Sciatic nerve (tissue), 2 donors: ENCODE results near the gene EPS8L2. TPM values are rescaled to one million over a fixed set of nuclear protein-coding genes. Genes with fewer than 3 reads are reported as not detected.
A peak's percentile ranks its signal among the peaks of the same experiment; 100 is the strongest.

Experiments
- ATAC-seq: fragments of 200-7000 bp; cut with Tn5 transposase; one replicate; pipeline ENCODE4 v1.9.1; 2020; ENCODE audit warnings: mild to moderate bottlenecking, moderate library complexity
- DNase-seq: peaks from one replicate; pipeline ENCODE4 v3.0.0-alpha.2; 2020; ENCODE audit warnings: low spot score
- intact Hi-C: fragments of 100-400 bp; cut with DNase I; formaldehyde crosslinking; loops from one replicate; pipeline ENCODE4 v1.14.2; 2022
- total RNA-seq: library from RNA; stranded (reverse); fragmentation: NEBNext Ultra II Directional; extraction: Animal tissue kit (Norgen Biotek cat#: 25700); gene quantifications from one replicate; pipeline ENCODE4 v1.2.1, GENCODE V29; 2021
- donor health status: DM: no; HTN: no; CAD: no.
- donor health status: DM: no; HTN: no; CAD: no.

The EPS8L2 gene
- 24.9 TPM for total RNA-seq

- intact Hi-C loops, result no loop called here
- DNase-seq (no peak), ATAC-seq (peak; percentile 7)
Observed at GRCh38 chr11:705646-706438, at the start of gene EPS8L2. Gene EPS8L2 (plus strand): TSS chr11:706231. CDS start chr11:709408, 3,177 bp downstream.

- ATAC-seq (no peak), DNase-seq (no peak)
- intact Hi-C loops, result no loop called here
Observed at GRCh38 chr11:656426-656825, 49.6 kb upstream of the EPS8L2 start.

GRCh38 chr11:656866-657265 is 49.2 kb upstream of the EPS8L2 start:
- DNase-seq (no peak), ATAC-seq (no peak)
- intact Hi-C loops, result no loop called here

DNA sequence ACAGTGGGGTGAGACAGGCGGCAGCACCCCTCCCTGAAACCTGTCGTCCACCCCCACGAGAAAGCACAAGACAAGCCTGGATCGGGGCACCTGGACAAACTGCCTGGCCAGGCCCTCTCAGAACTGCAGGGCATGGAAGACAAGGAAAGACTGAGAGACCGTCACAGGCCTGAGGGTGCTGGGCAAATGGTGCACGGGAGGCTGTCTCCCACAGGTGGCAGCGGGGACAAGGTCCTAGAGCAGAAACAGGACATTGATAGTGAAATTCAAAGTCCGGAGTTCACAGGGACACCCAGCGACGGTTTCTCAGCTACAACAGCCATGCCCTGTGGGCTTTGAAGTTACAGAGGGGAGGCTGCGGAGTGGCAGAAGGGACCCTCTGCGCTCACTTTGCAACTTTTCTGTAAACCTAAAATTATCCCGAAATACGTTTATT is 48.3 kb upstream of the EPS8L2 start:
- DNase-seq (no peak), ATAC-seq (no peak)
- intact Hi-C loops, result no loop called here

- intact Hi-C loops, result loop anchor here (10.0 kb wide), 1 partner anchor 135 kb away; the partner anchor contains the start of genes CEND1 and SLC25A22
- ATAC-seq (no peak), DNase-seq (no peak)
Observed at GRCh38 chr11:659532-660085, 46.4 kb upstream of the EPS8L2 start.

DNA sequence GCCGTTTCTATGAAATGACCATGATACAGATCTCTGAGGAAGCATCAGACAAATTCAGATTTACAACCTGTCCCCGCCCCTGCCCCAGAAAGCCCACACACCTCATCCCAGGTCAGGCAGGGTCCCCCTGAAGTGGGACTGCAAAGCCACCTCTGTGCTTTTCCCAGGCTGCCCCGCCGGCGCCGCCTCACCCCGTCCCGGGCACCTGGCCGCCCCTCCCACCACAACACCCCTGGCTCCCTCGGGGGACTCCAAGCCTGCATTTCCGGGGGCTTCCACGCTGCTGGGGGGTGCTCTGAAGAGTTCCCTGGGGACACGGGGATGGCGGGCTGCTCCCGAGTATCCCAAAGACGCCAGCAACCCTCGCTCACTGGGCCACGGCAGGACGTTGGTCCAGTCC is 45.8 kb upstream of the EPS8L2 start:
- ATAC-seq (no peak), DNase-seq (no peak)
- intact Hi-C loops, result loop anchor here (10.0 kb wide), 1 partner anchor 135 kb away; the partner anchor contains the start of genes CEND1 and SLC25A22

GRCh38 chr11:660681-661444 is 45.2 kb upstream of the EPS8L2 start:
- intact Hi-C loops, result loop anchor here (10.0 kb wide), 1 partner anchor 134 kb away; the partner anchor contains the start of genes CEND1 and SLC25A22
- ATAC-seq (no peak), DNase-seq (no peak)

GRCh38 chr11:662689-663274 is 43.2 kb upstream of the EPS8L2 start:
- intact Hi-C loops, result loop anchor here (10.0 kb wide), 1 partner anchor 132 kb away; the partner anchor contains the start of genes CEND1 and SLC25A22
- ATAC-seq (peak; percentile 76), DNase-seq (peak; percentile 79)

DNA sequence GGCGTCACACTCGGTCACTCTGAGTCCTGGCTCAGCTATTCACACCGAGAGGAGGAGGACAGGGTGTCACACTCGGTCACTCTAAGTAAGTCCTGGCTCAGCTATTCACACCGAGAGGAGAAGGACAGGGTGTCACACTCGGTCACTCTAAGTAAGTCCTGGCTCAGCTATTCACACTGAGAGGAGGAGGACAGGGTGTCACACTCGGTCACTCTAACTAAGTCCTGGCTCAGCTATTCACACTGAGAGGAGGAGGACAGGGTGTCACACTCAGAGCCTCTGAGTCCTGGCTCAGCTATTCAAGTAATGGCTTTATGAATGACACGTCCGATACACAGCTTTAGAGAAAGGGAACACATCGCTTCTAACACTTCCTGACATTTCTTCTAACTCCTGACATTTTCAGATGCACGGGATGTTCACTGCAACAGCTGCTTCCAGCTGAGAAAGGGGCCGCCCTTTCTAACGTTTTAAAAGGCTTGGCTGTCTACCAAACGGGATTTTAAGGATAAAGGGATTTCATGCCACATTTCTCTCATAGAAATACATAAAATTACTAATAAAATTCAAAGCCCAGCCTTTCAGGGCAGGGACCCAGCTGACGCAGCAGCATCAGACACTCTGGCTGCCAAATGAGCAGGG is 40.8 kb upstream of the EPS8L2 start:
- no peak for DNase-seq
- intact Hi-C loops, result loop anchor here (10.0 kb wide), 1 partner anchor 130 kb away; the partner anchor contains the start of genes CEND1 and SLC25A22
- no peak for ATAC-seq

GRCh38 chr11:665704-666281 is 40.2 kb upstream of the EPS8L2 start:
- intact Hi-C loops, result loop anchor here (10.0 kb wide), 1 partner anchor 129 kb away; the partner anchor contains the start of genes CEND1 and SLC25A22
- ATAC-seq (peak; percentile 54), DNase-seq (no peak)

- no peak for DNase-seq
- intact Hi-C loops, result no loop called here
- ATAC-seq, result no peak
Observed at GRCh38 chr11:673866-674265, 32.2 kb upstream of the EPS8L2 start.

- intact Hi-C loops, result no loop called here
- no peak for ATAC-seq
- no peak for DNase-seq
Observed at GRCh38 chr11:674406-674805, 31.6 kb upstream of the EPS8L2 start.

DNA sequence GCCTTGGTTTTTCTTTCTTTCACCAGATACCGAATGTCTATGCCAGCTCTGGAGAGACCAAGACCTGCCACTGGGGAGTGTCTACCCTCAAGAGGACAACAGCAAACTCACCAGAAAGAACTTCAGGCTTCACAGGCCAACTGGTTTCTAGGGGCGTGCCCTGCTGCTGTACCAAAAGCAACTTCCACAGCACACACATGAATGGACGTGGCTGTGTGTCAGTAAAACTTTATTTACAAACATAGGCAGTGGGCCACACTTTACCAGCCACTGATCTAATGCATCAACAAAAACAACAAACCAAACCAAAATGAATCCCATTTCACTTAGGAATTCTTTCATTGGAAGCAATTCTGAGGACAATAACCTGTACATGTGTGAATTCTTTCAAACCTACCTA is 27.7 kb upstream of the EPS8L2 start:
- no peak for ATAC-seq
- intact Hi-C loops, result no loop called here
- DNase-seq, result no peak

- intact Hi-C loops, result no loop called here
- no peak for DNase-seq
- ATAC-seq, result peak; percentile 42
Observed at GRCh38 chr11:679271-680207, 26.5 kb upstream of the EPS8L2 start.

GRCh38 chr11:680476-680875 is 25.6 kb upstream of the EPS8L2 start:
- no peak for ATAC-seq

DNA sequence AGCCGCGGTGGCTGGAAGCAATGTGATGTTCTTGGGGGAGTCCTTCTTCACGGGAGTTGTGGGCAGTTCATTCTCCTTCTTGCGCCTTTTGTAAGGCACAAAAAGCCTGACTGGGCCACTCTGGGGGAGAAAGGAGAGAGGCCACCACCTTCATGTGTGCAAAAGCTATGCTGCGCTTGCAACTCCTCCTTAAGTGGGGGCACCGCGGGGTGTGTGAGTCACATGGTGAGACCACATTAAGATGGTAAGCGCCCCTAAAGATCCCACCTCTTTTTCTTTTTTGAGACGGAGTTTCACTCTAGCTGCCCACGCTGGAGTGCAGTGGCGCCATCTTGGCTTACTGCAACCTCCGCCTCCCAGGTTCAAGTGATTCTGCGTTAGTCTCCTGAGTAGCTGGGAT is 25.1 kb upstream of the EPS8L2 start:
- DNase-seq (no peak), ATAC-seq (no peak)
- intact Hi-C loops, result no loop called here

More at GRCh38 chr11:680476-680875, 25.6 kb upstream of the EPS8L2 start:
- intact Hi-C loops, result no loop called here
- DNase-seq, result no peak
